ENCODE data around the gene XPNPEP1.

DNA sequence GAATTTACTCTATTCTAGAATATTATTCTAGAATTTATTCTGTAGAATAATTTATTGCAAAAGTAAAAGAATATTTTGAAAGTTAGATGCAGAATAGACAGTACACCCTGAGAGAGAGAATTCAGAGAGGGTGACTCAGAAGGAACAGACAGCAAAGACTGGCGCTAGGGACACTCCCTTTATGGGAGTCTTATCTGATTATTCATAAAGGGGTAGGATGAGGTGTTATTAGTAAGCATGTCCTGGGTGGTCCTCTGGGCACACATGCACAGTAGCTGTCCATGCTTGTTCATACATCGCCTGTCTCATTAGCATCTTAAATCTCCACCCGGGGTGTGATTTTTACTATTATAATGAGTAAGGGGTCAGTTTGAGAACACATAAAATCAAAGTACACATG lies 100.1 kb downstream of the XPNPEP1 start:
- TF ChIP-seq, protein P1, sequence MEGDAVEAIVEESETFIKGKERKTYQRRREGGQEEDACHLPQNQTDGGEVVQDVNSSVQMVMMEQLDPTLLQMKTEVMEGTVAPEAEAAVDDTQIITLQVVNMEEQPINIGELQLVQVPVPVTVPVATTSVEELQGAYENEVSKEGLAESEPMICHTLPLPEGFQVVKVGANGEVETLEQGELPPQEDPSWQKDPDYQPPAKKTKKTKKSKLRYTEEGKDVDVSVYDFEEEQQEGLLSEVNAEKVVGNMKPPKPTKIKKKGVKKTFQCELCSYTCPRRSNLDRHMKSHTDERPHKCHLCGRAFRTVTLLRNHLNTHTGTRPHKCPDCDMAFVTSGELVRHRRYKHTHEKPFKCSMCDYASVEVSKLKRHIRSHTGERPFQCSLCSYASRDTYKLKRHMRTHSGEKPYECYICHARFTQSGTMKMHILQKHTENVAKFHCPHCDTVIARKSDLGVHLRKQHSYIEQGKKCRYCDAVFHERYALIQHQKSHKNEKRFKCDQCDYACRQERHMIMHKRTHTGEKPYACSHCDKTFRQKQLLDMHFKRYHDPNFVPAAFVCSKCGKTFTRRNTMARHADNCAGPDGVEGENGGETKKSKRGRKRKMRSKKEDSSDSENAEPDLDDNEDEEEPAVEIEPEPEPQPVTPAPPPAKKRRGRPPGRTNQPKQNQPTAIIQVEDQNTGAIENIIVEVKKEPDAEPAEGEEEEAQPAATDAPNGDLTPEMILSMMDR (IDR thresholded peaks at IDR 0.05) = no peak
- TF ChIP-seq EP300 (IDR thresholded peaks at IDR 0.05) = no peak
